HG03457 (cell line): ENCODE measurements around the gene RPS6KB1.
"Not testable (repeated sequence)": the region's sequence is repeated elsewhere in the genome, so short reads cannot be mapped to it uniquely, and the experiment has no call there.

Source experiments
- ATAC-seq: cut with Tn5 transposase; IDR thresholded peaks from one replicate; pipeline ENCODE4 v1.9.1; 2021; ENCODE audit warnings: moderate number of reproducible peaks; ENCODE audit not compliant: unreplicated experiment

RPS6KB1 gene

GRCh38 chr17:59870482-59870881 is 22.4 kb upstream of the RPS6KB1 start:
- no peak for ATAC-seq

GRCh38 chr17:59872351-59872750 is 20.6 kb upstream of the RPS6KB1 start:
- ATAC-seq, result no peak

DNA sequence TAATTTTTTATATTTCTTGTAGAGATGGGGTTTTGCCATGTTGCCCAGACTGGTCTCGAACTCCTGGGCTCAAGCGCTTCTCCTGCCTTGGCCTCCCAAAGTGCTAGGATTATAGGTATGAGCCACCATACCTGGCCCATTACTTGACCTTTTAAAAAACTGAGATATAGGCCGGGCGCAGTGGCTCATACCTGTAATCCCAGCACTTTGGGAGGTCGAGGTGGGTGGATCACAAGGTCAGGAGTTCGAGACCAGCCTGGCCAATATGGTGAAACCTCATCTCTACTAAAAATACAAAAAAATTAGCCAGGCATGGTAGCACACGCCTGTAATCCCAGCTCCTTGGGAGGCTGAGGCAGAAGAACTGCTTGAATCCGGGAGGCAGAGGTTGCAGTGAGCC is 19.5 kb upstream of the RPS6KB1 start:
- ATAC-seq, result not testable (repeated sequence)

DNA sequence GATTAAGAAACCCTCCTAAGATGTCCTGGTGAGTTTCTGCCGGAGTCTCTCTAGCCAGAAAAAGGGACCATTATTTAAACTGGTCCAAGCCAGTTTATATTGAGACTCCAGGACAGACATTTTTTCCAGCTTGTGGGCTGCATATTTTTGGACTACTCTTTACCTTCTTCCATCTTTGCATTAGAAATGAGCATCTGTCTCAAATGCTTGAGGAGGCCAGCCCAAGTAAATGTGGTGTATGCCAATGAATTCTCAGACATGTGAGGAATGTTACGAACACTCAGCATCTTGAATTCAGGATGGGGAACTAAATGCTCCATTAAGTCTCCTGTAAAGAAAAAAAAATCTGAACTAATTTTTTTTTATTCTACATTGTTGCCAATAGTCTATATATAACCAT is 18.5 kb upstream of the RPS6KB1 start:
- ATAC-seq, result no peak

DNA sequence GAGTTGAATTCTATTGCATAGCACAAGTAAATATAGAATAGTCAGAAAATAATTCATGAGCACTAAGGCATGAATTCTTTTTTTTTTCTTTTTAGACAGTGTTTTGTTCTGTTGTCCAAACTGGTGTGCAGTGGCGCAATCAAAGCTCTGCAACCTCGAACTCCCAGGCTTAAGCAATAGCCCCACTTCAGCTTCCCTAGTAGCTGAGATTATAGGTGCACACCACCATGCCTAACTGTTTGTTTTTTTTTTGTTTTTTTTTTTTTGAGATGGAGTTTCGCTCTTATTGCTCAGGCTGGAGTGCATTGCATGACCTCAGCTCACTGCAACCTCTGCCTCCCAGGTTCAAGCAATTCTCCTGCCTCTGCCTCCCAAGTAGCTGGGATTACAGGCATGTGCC is 16.8 kb upstream of the RPS6KB1 start:
- no peak for ATAC-seq

DNA sequence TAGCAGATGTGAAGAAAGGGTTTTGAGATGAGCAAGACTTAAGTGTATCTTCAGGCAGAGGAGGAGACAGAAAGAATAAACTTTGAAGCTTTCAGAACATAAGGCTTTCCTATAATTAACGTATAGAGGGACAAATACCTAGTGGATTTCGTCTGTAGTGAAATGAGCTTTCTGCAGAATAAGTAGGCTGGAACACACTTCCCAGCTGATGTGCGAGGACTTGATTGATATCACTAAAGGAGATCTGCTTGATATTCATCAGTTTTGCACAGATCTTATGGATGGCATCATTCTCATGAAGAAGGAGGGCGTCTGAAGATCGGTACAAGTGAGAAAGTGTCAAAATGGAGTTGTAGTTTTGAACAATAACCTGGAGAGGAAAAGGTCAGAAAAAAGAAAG is 15.0 kb upstream of the RPS6KB1 start:
- no peak for ATAC-seq

DNA sequence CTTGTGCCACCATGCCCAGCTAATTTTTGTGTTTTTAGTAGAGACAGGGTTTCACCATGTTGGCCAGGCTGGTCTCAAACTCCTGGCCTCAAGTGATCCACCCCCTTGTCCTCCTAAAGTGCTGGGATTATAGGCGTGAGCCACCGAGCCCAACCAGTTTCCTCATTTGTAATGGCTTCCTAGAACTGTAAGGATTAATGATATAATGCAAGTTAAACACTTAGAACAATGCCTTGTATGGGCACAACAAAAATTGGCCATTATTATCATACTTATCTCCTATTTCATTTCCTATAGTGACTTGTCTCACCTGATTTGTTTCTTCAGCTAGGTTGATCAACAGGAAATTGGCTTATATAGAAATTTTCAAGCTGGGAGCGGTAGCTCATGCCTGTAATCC is 14.3 kb upstream of the RPS6KB1 start:
- ATAC-seq, result no peak

- no peak for ATAC-seq
Observed at GRCh38 chr17:59884861-59885260, 8.1 kb upstream of the RPS6KB1 start.

DNA sequence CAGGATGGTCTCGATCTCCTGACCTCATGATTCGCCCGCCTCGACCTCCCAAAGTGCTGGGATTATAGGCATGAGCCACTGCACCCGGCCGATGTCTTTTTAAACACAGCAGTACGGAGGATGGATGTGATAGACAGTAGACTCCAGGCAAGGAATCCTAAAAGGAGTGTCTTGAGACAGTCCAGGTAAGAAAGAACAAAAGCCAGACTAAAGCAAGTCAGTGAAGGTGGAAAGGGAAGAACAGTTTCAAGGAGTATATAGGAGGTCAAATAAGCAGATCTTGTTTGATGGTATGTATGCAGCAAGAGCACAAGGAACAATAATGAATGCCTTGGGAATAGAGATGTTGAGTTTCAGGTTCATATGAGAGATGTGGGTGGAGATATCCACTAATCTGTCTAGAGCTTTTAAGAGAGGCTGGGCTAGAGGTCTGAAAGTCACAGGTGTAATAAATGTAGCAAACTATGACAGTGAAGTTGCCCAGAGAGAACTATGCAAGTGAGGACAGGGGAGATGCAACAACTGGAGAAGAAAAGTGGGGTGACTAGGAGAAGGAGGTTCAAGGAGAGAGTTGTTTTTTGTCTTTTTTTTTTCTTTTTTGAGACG is 4.7 kb upstream of the RPS6KB1 start:
- no peak for ATAC-seq

DNA sequence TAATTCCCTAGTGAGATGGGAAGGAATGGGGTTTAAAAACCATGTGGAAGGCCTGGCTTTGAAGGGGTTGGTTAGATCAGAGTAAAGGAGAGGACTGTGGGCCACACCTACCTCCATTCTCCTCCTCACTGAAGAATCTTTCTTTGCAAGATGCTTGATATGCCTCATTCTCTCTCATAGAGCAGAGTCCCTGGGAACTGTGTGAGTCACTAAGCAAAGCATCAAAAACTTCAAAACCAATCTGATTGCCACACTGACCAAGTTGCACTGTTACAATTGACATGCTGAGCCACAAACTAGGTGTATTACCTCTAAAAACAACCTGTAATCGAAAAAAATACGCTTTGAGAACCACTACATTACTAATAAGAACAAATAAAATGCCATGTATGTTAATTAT is 2.2 kb upstream of the RPS6KB1 start:
- ATAC-seq, result no peak

- ATAC-seq, result peak; percentile 40
Observed at GRCh38 chr17:59892251-59892923, 534 bp upstream of the RPS6KB1 start.

DNA sequence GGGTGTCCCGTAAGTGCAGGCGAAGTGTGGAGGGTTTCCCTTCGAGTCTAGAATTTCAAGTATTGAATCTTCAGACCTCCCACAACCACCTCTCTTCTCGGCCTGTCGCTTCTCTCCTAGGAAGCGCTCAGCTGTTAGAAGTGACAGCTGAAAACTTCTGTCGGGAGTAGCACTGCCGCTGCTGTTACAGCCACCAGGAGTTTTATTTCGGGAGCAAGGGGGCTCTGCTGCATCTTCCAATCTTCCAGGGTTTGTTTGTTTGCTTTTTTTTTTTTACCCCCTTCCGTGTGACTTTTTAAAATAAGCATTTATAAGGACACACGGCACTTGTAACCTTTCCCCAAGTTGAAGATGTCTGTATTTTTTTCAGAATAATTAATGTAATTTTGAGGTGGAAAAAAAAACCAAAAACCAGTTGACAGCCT is 767 bp downstream of the RPS6KB1 start:
- no peak for ATAC-seq

GRCh38 chr17:59897090-59897489 is 4.2 kb downstream of the RPS6KB1 start:
- no peak for ATAC-seq

DNA sequence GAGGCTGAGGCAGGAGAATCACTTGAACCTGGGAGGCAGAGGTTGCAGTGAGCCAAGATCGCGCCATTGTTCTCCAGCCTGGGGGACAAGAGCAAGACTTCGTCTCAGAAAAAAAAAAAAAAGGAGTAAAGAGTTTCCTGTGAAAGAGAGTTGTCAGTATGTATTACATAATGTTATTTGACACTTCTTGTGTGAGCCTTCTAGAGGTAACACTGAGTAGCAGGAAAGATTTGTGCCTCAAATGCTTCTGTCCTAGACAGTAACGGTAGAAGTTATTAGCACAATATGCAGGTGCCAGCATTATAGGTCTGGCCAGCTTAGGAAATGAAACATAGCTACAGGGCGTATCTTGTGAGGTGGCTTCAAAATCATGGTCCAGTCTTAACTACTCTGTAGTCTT is 6.2 kb downstream of the RPS6KB1 start:
- ATAC-seq, result no peak

DNA sequence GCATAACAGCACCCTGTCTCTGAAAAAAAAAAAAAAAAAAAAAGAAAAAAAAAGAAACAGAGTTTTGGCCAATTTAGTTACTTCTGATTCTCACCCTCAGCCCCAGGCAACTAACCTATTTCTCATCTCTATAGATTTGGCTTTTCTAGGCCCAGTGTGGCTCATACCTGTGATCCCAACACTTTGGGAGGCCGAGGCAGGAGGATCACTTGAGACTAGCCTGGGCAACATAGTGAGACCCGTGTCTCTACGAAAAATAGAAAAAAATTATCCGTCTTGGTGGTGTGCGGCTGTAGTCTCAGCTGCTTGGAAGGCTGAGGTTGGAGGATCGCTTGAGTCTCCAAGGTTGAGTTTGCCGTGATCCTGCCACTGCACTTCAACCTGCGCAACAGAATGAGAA is 8.7 kb downstream of the RPS6KB1 start:
- no peak for ATAC-seq

- ATAC-seq, result no peak
Observed at GRCh38 chr17:59903455-59903854, 10.5 kb downstream of the RPS6KB1 start.

DNA sequence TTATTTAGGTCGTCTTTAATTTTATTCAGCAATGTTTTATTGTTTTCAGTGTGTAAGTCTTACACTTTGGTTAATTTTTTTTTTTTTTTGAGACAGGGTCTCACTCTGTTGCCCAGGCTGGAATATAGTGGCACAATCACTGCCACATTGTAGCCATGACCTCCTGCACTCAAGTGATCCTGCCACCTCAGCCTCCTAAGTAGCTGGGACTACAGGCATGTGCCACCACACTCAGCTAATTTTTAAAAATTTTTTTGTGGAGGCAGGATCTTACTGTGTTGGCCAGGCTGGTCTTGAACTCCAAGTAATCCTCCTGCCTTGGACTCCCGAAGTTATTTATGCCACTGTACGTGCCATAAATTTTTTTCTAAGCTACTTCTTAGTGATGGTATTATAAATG is 14.5 kb downstream of the RPS6KB1 start:
- no peak for ATAC-seq

GRCh38 chr17:59914274-59914854 is 21.4 kb downstream of the RPS6KB1 start:
- ATAC-seq, result no peak

GRCh38 chr17:59916446-59916845 is 23.5 kb downstream of the RPS6KB1 start:
- ATAC-seq, result no peak

GRCh38 chr17:59920637-59921036 is 27.7 kb downstream of the RPS6KB1 start:
- ATAC-seq, result not testable (repeated sequence)

- not testable (repeated sequence) for ATAC-seq
Observed at GRCh38 chr17:59930121-59930520, 37.2 kb downstream of the RPS6KB1 start.

GRCh38 chr17:59930768-59931167 is 37.8 kb downstream of the RPS6KB1 start:
- not testable (repeated sequence) for ATAC-seq
